Aorta (tissue), 5 donors: ENCODE data around the gene SMG7. TPM values are rescaled to one million over a fixed set of nuclear protein-coding genes. Genes with fewer than 3 reads are reported as not detected.

ENCODE experiments used
- ATAC-seq: fragments of 200-7000 bp; cut with Tn5 transposase; one replicate; pipeline ENCODE4 v1.9.1; 2022; ENCODE audit warnings: moderate library complexity; ENCODE audit not compliant: low FRiP score
- DNase-seq, 2 donors: peaks; one replicate each; pipeline ENCODE4 v3.0.0-alpha.2; 2020
- H3K27ac ChIP-seq, 2 donors: one replicate each; pipeline ENCODE4 v1.5.1; 2013; ENCODE audit warnings: low read length in 2 of 2, mild to moderate bottlenecking in 2 of 2, moderate library complexity in 2 of 2, control low read depth in 1 of 2, inconsistent platforms in 1 of 2, low read depth in 1 of 2
- H3K27me3 ChIP-seq, 2 donors: one replicate each; pipeline ENCODE4 v1.6.1; 2013; ENCODE audit warnings: control low read depth in 1 of 2, low read length in 1 of 2, mild to moderate bottlenecking in 1 of 2, moderate library complexity in 1 of 2; ENCODE audit not compliant: insufficient read depth in 2 of 2, control insufficient read depth in 1 of 2
- H3K36me3 ChIP-seq, 2 donors: one replicate each; pipeline ENCODE4 v1.6.1; 2013; ENCODE audit warnings: control low read depth in 1 of 2, low read length in 1 of 2, mild to moderate bottlenecking in 1 of 2; ENCODE audit not compliant: insufficient read depth in 2 of 2, control insufficient read depth in 1 of 2
- H3K4me1 ChIP-seq, 2 donors: one replicate each; pipeline ENCODE4 v1.6.1; 2013; ENCODE audit warnings: low read length in 2 of 2, control low read depth in 1 of 2, mild to moderate bottlenecking in 1 of 2, moderate library complexity in 1 of 2; ENCODE audit not compliant: insufficient read depth in 2 of 2, control insufficient read depth in 1 of 2
- H3K4me3 ChIP-seq, 2 donors: one replicate each; pipeline ENCODE4 v1.5.1; 2013; ENCODE audit warnings: low read length in 2 of 2, control low read depth in 1 of 2, mild to moderate bottlenecking in 1 of 2
- H3K9me3 ChIP-seq: one replicate; pipeline ENCODE4 v1.6.1; 2013; ENCODE audit warnings: mild to moderate bottlenecking, low read length; ENCODE audit not compliant: control insufficient read depth
- WGBS, 2 donors: extraction: QIAGEN DNeasy Blood & Tissue Kit; methylation state at CpG; one replicate each; pipeline ENCODE4 v1.1.7; 2013; 5-methylcytosine and 5-hydroxymethylcytosine counted together
- intact Hi-C, 2 donors: fragments of 100-400 bp; cut with DNase I; formaldehyde crosslinking; loops; one replicate each; pipeline versions ENCODE4 v1.14.2 to v1.15.0; 2022
- polyA plus RNA-seq, 2 donors: library from polyadenylated mRNA; stranded (reverse); fragments of 200-250 nt; gene quantifications; one replicate each; pipeline ENCODE4 v1.2.3, GENCODE V29; 2013
- total RNA-seq, 2 donors: library from RNA; stranded (reverse); fragmentation: NEBNext Ultra II Directional; extraction: Animal tissue kit (Norgen Biotek cat#: 25700); gene quantifications; one replicate each; pipeline ENCODE4 v1.2.1, GENCODE V29; 2021
- donor health status: healthy with polysubstance abuse.
- donor health status: Bipolar disorder and iron deficiency.
- donor health status: DM: no; HTN: no; CAD: no.
- donor health status: DM: no; HTN: no; CAD: no.
- donor health status: DM: yes; HTN: yes; CAD: no.

SMG7 gene
- total and polyA plus RNA-seq, 4 donors: 7.4 to 51.0 (median 24.1) TPM

GRCh38 chr1:183533617-183534174 is 61.4 kb downstream of the SMG7 start:
- 87% methylated on average over 3 of the region's 3 CpGs for WGBS, 2 donors
- peaks cover 2% of the 10 kb centered on the region in 2 donors for H3K36me3 ChIP-seq
- H3K4me3 ChIP-seq: no peak overlapping the region
- H3K27me3 ChIP-seq: no peaks in the 10 kb centered on the region
- ATAC-seq (no peak), DNase-seq (no peak)
- H3K9me3 ChIP-seq: no peaks in the 10 kb centered on the region
- H3K27ac ChIP-seq: no peak overlapping the region
- no peaks in the 10 kb centered on the region for H3K4me1 ChIP-seq
- intact Hi-C loops: no loop called here

DNA sequence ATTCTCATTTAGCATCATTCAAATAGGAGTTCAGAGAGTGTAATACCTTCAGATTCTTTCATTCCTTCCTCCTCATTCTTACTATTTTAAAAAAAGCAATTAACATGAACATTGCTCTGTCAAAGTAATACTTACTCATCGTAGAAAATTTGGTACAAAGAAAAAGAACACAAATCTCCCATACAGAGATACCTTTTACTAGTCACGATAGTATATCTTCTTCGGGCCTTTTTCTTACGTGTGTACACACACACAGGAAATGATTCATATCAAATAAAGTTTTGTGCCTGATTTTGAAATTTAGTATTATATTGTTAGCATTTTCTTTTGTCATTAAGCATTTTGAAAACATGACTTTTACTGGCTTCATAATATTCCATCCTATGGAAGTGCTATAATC is 65.1 kb downstream of the SMG7 start:
- no peak overlapping the region for H3K4me3 ChIP-seq

GRCh38 chr1:183543619-183544204 is 71.4 kb downstream of the SMG7 start:
- H3K27ac ChIP-seq: no peak overlapping the region
- no peaks in the 10 kb centered on the region for H3K4me1 ChIP-seq
- 24 to 29% methylated on average over 2 of the region's 2 CpGs for WGBS, 2 donors
- no peak for DNase-seq
- ATAC-seq: no peak
- H3K9me3 ChIP-seq: no peaks in the 10 kb centered on the region
- H3K36me3 ChIP-seq: peaks cover 2 to 3% of the 10 kb centered on the region in 2 donors
- no peaks in the 10 kb centered on the region for H3K27me3 ChIP-seq
- no peak overlapping the region for H3K4me3 ChIP-seq
- intact Hi-C loops: loop anchor here in 1 of 2 donors (5.0 kb wide), 1 partner anchor 71 kb away; the partner anchor contains the start of gene SMG7

More for the DNA sequence above, 65.1 kb downstream of the SMG7 start:
- Histone ChIP-seq H3K4me1 (no peaks in the 10 kb centered on the region), H3K27ac (no peak overlapping the region), H3K27me3 (no peaks in the 10 kb centered on the region), H3K9me3 (no peaks in the 10 kb centered on the region), H3K36me3 (peaks cover 3 to 4% of the 10 kb centered on the region in 2 donors)
- intact Hi-C loops: no loop called here
- 95 to 96% methylated on average over 4 of the region's 4 CpGs for WGBS, 2 donors
- DNase-seq: no peak
- no peak for ATAC-seq

- Histone ChIP-seq H3K27ac (no peak overlapping the region), H3K27me3 (no peaks in the 10 kb centered on the region), H3K4me1 (no peaks in the 10 kb centered on the region), H3K36me3 (peaks cover 2 to 3% of the 10 kb centered on the region in 2 donors), H3K4me3 (no peak overlapping the region), H3K9me3 (no peaks in the 10 kb centered on the region)
- ATAC-seq (no peak), DNase-seq (no peak)
- intact Hi-C loops: loop anchor here in 1 of 2 donors (5.0 kb wide), 1 partner anchor 72 kb away; the partner anchor contains the start of gene SMG7
- 67 to 68% methylated on average over 5 of the region's 5 CpGs for WGBS, 2 donors
Measured at GRCh38 chr1:183544598-183545297, 72.4 kb downstream of the SMG7 start.

DNA sequence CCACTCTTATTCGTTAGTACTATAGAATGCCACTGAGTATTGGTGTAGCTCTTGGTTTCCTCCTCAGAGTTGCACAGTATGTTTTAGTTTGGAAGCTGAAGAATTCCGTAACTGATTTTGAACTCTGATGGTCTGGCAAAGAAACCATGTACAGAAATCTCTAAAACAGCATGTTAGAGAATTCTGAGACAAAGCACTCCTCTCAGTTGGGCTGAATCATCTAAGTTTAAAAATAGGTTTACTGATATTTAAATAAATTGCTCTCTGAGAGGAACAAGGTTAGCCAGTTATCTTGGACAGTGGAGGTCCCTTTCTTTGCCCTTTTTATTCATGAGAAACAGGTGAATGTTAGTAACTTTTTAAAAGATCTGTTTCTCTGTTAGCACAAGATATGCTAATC is 74.1 kb downstream of the SMG7 start:
- H3K27ac ChIP-seq: no peak overlapping the region

GRCh38 chr1:183548116-183548515 is 75.8 kb downstream of the SMG7 start:
- no peak for ATAC-seq
- no peak overlapping the region for H3K27ac ChIP-seq
- no peak for DNase-seq
- no peaks in the 10 kb centered on the region for H3K4me1 ChIP-seq
- H3K4me3 ChIP-seq: no peak overlapping the region
- 86 to 98% methylated on average over 1 of the region's 1 CpG for WGBS, 2 donors
- H3K27me3 ChIP-seq: no peaks in the 10 kb centered on the region
- no peaks in the 10 kb centered on the region for H3K9me3 ChIP-seq
- intact Hi-C loops: no loop called here
- H3K36me3 ChIP-seq: peaks cover 0 to 4% of the 10 kb centered on the region in 2 donors

More for the DNA sequence above, 74.1 kb downstream of the SMG7 start:
- no peaks in the 10 kb centered on the region for H3K4me1 ChIP-seq
- no peaks in the 10 kb centered on the region for H3K9me3 ChIP-seq
- ATAC-seq (no peak), DNase-seq (no peak)
- intact Hi-C loops: no loop called here
- 3 to 7% methylated on average over 2 of the region's 2 CpGs for WGBS, 2 donors
- peaks cover 0 to 4% of the 10 kb centered on the region in 2 donors for H3K36me3 ChIP-seq
- H3K4me3 ChIP-seq: no peak overlapping the region
- no peaks in the 10 kb centered on the region for H3K27me3 ChIP-seq

- no peaks in the 10 kb centered on the region for H3K9me3 ChIP-seq
- intact Hi-C loops: loop anchor here in 1 of 2 donors (10.0 kb wide), 1 partner anchor 276 kb away; no protein-coding TSS in a partner anchor
- no peaks in the 10 kb centered on the region for H3K4me1 ChIP-seq
- peaks cover 4 to 5% of the 10 kb centered on the region in 2 donors for H3K36me3 ChIP-seq
- whole genome bisulfite sequencing, 2 donors: 15 to 20% methylated on average over 3 of the region's 3 CpGs
- ATAC-seq: no peak
- H3K4me3 ChIP-seq: no peak overlapping the region
- DNase-seq: no peak
- no peak overlapping the region for H3K27ac ChIP-seq
- H3K27me3 ChIP-seq: no peaks in the 10 kb centered on the region
Measured at GRCh38 chr1:183550915-183551314, 78.6 kb downstream of the SMG7 start.

DNA sequence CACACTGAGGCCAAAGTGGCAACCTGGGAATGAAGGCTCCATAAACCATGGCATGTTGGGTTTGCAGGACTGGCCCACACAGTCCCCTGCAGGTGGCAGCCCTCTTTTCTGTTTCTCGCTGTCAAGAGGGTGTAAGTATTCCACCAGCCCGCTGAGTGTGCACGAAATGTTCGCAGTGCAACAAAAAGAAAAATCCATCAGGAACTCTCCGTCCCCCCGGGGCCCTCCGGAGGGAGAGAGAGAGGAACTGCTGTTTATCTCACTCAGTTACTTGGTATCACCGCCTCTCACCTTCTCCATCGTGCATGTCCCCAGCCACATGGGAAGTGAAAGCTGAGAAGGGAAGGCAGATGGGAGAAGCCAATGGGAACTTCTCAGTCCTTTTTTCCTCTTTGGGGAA is 79.6 kb downstream of the SMG7 start:
- no peak overlapping the region for H3K4me3 ChIP-seq
- no peaks in the 10 kb centered on the region for H3K4me1 ChIP-seq
- H3K27me3 ChIP-seq: no peaks in the 10 kb centered on the region
- no peak overlapping the region for H3K27ac ChIP-seq
- intact Hi-C loops: loop anchor here in 1 of 2 donors (10.0 kb wide), 1 partner anchor 277 kb away; no protein-coding TSS in a partner anchor
- ATAC-seq: no peak
- H3K36me3 ChIP-seq: peaks cover 4 to 5% of the 10 kb centered on the region in 2 donors
- DNase-seq: no peak
- no peaks in the 10 kb centered on the region for H3K9me3 ChIP-seq
- 72 to 79% methylated on average over 9 of the region's 9 CpGs for WGBS, 2 donors
